ENCODE measurements around the gene MAD1L1.

DNA sequence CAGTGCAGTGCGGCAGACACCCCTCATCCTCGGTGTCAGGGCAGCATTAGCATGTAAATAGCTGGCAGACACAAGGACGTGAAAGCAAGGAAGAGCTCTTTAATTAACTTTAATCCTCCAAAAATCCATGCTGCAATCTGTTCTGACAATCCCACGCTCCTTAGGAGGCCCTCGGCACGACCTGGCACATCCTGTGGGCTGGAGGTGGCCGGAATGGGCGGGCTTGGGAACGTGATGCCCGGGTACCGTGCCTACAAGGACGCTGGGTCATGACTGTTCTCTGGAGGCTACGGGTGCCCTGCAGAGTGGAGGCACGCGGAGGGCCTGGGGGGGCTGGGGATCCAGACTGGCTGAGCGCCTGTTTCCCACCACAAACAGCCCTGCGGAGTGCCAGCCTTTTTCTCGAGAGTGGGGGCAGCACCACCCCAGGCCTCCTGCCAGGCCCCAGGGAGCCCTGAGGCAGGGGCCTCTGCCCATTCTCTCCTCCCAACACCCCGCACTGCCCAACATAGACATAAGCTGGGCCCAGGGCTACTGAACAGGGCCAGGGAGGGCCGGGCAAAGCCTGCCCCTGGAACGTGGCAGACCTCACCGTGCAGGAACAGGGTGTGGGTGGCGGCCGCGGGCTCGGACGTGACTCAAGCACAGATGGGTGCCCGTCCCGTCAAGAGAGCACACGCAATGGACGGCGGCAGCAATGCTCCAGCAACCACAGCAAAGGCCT, 189.3 kb downstream of the MAD1L1 start:
- TF ChIP-seq CTCF (conservative IDR thresholded peaks at IDR 0.05) (no peak), ZFX (IDR thresholded peaks at IDR 0.05) (no peak)

Measured in C4-2B (cell line).